Occipital lobe (tissue), 2 donors: ENCODE results near the gene MEF2C. TPM values are rescaled to one million over a fixed set of nuclear protein-coding genes. Genes with fewer than 3 reads are reported as not detected.

ENCODE experiments used
- DNase-seq: peaks from one replicate; lab custom pipeline; 2025; lab: John Stamatoyannopoulos, UW
- total RNA-seq: library from RNA; depleted of rRNA; stranded (reverse); fragments of >200 nt; gene quantifications from one replicate; pipeline ENCODE4 v1.2.3, GENCODE V29; 2014

Gene MEF2C
- total RNA-seq, 1 donor from 2014 or later, result 2,088 TPM

- DNase-seq, result no peak
These were observed 121.0 kb downstream of the MEF2C start for GRCh38 chr5:88761939-88762338.

GRCh38 chr5:88761269-88761850, 121.6 kb downstream of the MEF2C start:
- DNase-seq, result no peak

GRCh38 chr5:88760527-88760926, 122.5 kb downstream of the MEF2C start:
- DNase-seq, result no peak

- DNase-seq, result no peak
These were observed 124.4 kb downstream of the MEF2C start for GRCh38 chr5:88758591-88758990.

- no peak for DNase-seq
These were observed 124.8 kb downstream of the MEF2C start for GRCh38 chr5:88758184-88758583.

GRCh38 chr5:88756953-88757352, 126.0 kb downstream of the MEF2C start:
- DNase-seq, result no peak

GRCh38 chr5:88748666-88749065, 134.3 kb downstream of the MEF2C start:
- DNase-seq, result no peak

- DNase-seq, result no peak
These were observed 136.5 kb downstream of the MEF2C start for GRCh38 chr5:88746438-88746882.

GRCh38 chr5:88745093-88745696, 137.8 kb downstream of the MEF2C start:
- no peak for DNase-seq

- DNase-seq, result no peak
These were observed 139.7 kb downstream of the MEF2C start for GRCh38 chr5:88743231-88743834.

- no peak for DNase-seq
These were observed 141.0 kb downstream of the MEF2C start for GRCh38 chr5:88741964-88742363.

GRCh38 chr5:88740604-88741185, 142.3 kb downstream of the MEF2C start:
- no peak for DNase-seq

GRCh38 chr5:88736494-88736893, 146.5 kb downstream of the MEF2C start:
- DNase-seq, result no peak

GRCh38 chr5:88734983-88735382, 148.0 kb downstream of the MEF2C start:
- DNase-seq, result no peak

GRCh38 chr5:88734191-88734640, 148.8 kb downstream of the MEF2C start:
- DNase-seq, result no peak

- DNase-seq, result no peak
These were observed 150.1 kb downstream of the MEF2C start for GRCh38 chr5:88732862-88733261.

GRCh38 chr5:88732181-88732633, 150.8 kb downstream of the MEF2C start:
- DNase-seq, result peak; percentile 37

GRCh38 chr5:88729829-88730182, 153.2 kb downstream of the MEF2C start:
- DNase-seq, result no peak

GRCh38 chr5:88729084-88729828, 153.7 kb downstream of the MEF2C start:
- peak; percentile 16 for DNase-seq

- no peak for DNase-seq
These were observed 155.2 kb downstream of the MEF2C start for GRCh38 chr5:88727705-88728313.

- no peak for DNase-seq
These were observed 157.5 kb downstream of the MEF2C start for GRCh38 chr5:88725454-88725853.
